ENCODE results near the gene ZPBP2. TPM values are rescaled to one million over a fixed set of nuclear protein-coding genes. Genes with fewer than 3 reads are reported as not detected.
"Not testable (repeated sequence)": the region's sequence is repeated elsewhere in the genome, so short reads cannot be mapped to it uniquely, and the experiment has no call there.

Gene ZPBP2
- total RNA-seq, 1 experiment from 2014 or later, result not detected

- Histone ChIP-seq H3K9me3 (no peaks in the 10 kb centered on the region), H3K4me3 (no peak overlapping the region), H3K36me3 (no peaks in the 10 kb centered on the region), H3K27me3 (peaks cover 36% of the 10 kb centered on the region)
- DNase-seq, result no peak
Observed at GRCh38 chr17:39872751-39873150, 4.7 kb downstream of the ZPBP2 start.

GRCh38 chr17:39886102-39886501, 18.1 kb downstream of the ZPBP2 start:
- H3K27me3 ChIP-seq, result peaks cover 73% of the 10 kb centered on the region
- not testable (repeated sequence) for H3K9me3 ChIP-seq, H3K36me3 ChIP-seq, DNase-seq, H3K4me3 ChIP-seq

- Histone ChIP-seq H3K9me3 (peaks cover 6% of the 10 kb centered on the region; the same call in 1 of the 2 replicates), H3K27me3 (peaks cover 71% of the 10 kb centered on the region), H3K36me3 (no peaks in the 10 kb centered on the region), H3K4me3 (no peak overlapping the region)
- no peak for DNase-seq
Observed at GRCh38 chr17:39887078-39887477, 19.1 kb downstream of the ZPBP2 start.

GRCh38 chr17:39889200-39889599, 21.2 kb downstream of the ZPBP2 start:
- H3K4me3 ChIP-seq, result no peak overlapping the region
- peaks cover 6% of the 10 kb centered on the region; the same call in 1 of the 2 replicates for H3K9me3 ChIP-seq
- H3K27me3 ChIP-seq, result peaks cover 72% of the 10 kb centered on the region
- DNase-seq, result no peak
- H3K36me3 ChIP-seq, result no peaks in the 10 kb centered on the region

GRCh38 chr17:39894681-39895376, 26.8 kb downstream of the ZPBP2 start:
- H3K4me3 ChIP-seq, result no peak overlapping the region
- DNase-seq, result no peak
- H3K27me3 ChIP-seq, result peaks cover 26% of the 10 kb centered on the region
- H3K36me3 ChIP-seq, result no peaks in the 10 kb centered on the region
- peaks cover 6% of the 10 kb centered on the region; the same call in 1 of the 2 replicates for H3K9me3 ChIP-seq

- DNase-seq, result no peak
- Histone ChIP-seq H3K9me3 (no peaks in the 10 kb centered on the region), H3K27me3 (peaks cover 6% of the 10 kb centered on the region; the same call in 1 of the 2 replicates), H3K4me3 (no peak overlapping the region), H3K36me3 (peaks cover 2% of the 10 kb centered on the region; the same call in 1 of the 2 replicates)
Observed at GRCh38 chr17:39898088-39898487, 30.1 kb downstream of the ZPBP2 start.

- H3K9me3 ChIP-seq, result no peaks in the 10 kb centered on the region
- 0 out of 2 replicates have a peak, but pooled peaks cover 2% of the 10 kb centered on the region for H3K27me3 ChIP-seq
- H3K4me3 ChIP-seq, result no peak overlapping the region
- no peak for DNase-seq
- H3K36me3 ChIP-seq, result peaks cover 3% of the 10 kb centered on the region
Observed at GRCh38 chr17:39899215-39899614, 31.2 kb downstream of the ZPBP2 start.

GRCh38 chr17:39902027-39902426, 34.0 kb downstream of the ZPBP2 start:
- H3K9me3 ChIP-seq, H3K4me3 ChIP-seq, H3K36me3 ChIP-seq, DNase-seq, H3K27me3 ChIP-seq: not testable (repeated sequence)

GRCh38 chr17:39903158-39903884, 35.3 kb downstream of the ZPBP2 start:
- Histone ChIP-seq H3K4me3 (no peak overlapping the region), H3K9me3 (no peaks in the 10 kb centered on the region), H3K36me3 (peaks cover 3% of the 10 kb centered on the region), H3K27me3 (0 out of 2 replicates have a peak, but pooled peaks cover under 1% of the 10 kb centered on the region)
- DNase-seq, result no peak

GRCh38 chr17:39904990-39905288, 36.9 kb downstream of the ZPBP2 start:
- H3K9me3 ChIP-seq, result no peaks in the 10 kb centered on the region
- H3K27me3 ChIP-seq, result no peaks in the 10 kb centered on the region
- no peak overlapping the region for H3K4me3 ChIP-seq
- H3K36me3 ChIP-seq, result peaks cover 9% of the 10 kb centered on the region
- DNase-seq, result no peak

GRCh38 chr17:39908789-39909352, 40.9 kb downstream of the ZPBP2 start:
- Histone ChIP-seq H3K9me3 (no peaks in the 10 kb centered on the region), H3K36me3 (peaks cover 16% of the 10 kb centered on the region), H3K27me3 (no peaks in the 10 kb centered on the region), H3K4me3 (no peak overlapping the region)
- no peak for DNase-seq

- H3K27me3 ChIP-seq, result no peaks in the 10 kb centered on the region
- peaks cover 12% of the 10 kb centered on the region for H3K36me3 ChIP-seq
- DNase-seq, result no peak
- no peaks in the 10 kb centered on the region for H3K9me3 ChIP-seq
- H3K4me3 ChIP-seq, result no peak overlapping the region
Observed at GRCh38 chr17:39913989-39914388, 46.0 kb downstream of the ZPBP2 start.

- Histone ChIP-seq H3K27me3 (no peaks in the 10 kb centered on the region), H3K4me3 (no peak overlapping the region), H3K9me3 (no peaks in the 10 kb centered on the region), H3K36me3 (peaks cover 19% of the 10 kb centered on the region)
- DNase-seq, result no peak
Observed at GRCh38 chr17:39915559-39915958, 47.6 kb downstream of the ZPBP2 start.

- no peak overlapping the region for H3K4me3 ChIP-seq
- H3K36me3 ChIP-seq, result peaks cover 25% of the 10 kb centered on the region
- no peak for DNase-seq
- H3K9me3 ChIP-seq, result no peaks in the 10 kb centered on the region
- no peaks in the 10 kb centered on the region for H3K27me3 ChIP-seq
Observed at GRCh38 chr17:39916918-39917317, 48.9 kb downstream of the ZPBP2 start.

GRCh38 chr17:39919087-39919683, 51.2 kb downstream of the ZPBP2 start:
- no peaks in the 10 kb centered on the region for H3K27me3 ChIP-seq
- H3K36me3 ChIP-seq, result peaks cover 45% of the 10 kb centered on the region
- no peaks in the 10 kb centered on the region for H3K9me3 ChIP-seq
- no peak overlapping the region for H3K4me3 ChIP-seq
- DNase-seq, result no peak

GRCh38 chr17:39920218-39921210, 52.5 kb downstream of the ZPBP2 start:
- H3K4me3 ChIP-seq, result no peak overlapping the region
- H3K9me3 ChIP-seq, result no peaks in the 10 kb centered on the region
- no peaks in the 10 kb centered on the region for H3K27me3 ChIP-seq
- H3K36me3 ChIP-seq, result peaks cover 51% of the 10 kb centered on the region
- no peak for DNase-seq
